ENCODE data around the gene FARSA. TPM values are rescaled to one million over a fixed set of nuclear protein-coding genes. Genes with fewer than 3 reads are reported as not detected.

The FARSA gene
- total and polyA plus RNA-seq, 2 of the 13 experiments (the other 11 are each of a cell fraction or from before 2014, with no cell fraction given): 25.9 to 72.0 TPM

DNA sequence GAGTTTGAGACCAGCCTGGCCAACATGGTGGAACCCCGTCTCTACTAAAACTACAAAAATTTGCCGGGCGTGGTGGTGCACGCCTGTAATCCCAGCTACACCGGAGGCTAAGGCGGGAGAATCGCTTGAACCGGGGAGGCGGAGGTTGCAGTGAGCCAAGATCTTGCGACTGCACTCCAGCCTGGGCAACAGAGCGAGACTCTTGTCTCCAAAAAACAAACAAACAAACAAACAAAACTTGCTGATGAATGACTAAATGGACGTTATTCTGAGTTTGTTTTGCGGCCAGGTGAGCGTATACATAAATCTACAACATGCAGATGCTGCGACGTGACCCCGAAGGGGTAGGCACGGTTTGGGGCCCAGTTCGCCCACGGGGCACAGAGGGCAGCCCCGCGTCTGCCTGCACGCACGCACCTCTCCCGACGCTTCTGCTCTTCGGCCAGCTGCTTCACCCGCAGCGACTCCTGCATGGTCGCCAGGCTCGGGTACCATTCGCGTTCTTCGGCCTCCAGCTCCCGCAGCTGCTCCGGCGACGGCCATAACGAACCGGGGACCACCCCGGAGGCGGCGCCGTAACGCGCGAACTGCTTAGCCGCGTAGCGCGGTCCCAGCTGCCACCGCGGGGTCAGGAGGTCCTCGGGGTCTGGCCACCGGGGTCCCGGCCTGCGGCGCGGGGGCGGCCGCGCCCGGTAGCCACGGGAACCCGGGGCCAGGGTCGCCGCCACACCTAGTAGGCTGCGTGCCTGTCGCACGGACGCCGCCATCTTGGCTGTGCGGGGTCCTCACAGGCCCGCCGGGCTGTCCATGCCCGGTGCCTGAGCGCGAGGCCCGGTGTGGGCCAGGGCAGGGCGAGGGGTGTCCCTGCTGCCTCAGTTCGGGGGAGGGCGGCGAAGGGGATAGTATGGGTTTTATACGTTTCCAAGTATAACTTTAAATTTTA is 23.2 kb upstream of the FARSA start, which contains the start of gene GADD45GIP1 (continued):
- TF ChIP-seq, protein P1, sequence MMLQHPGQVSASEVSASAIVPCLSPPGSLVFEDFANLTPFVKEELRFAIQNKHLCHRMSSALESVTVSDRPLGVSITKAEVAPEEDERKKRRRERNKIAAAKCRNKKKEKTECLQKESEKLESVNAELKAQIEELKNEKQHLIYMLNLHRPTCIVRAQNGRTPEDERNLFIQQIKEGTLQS (CRISPR knock-in tag; IDR thresholded peaks at IDR 0.05): peak; percentile 24; the same call in 1 of the 2 replicates
- TF ChIP-seq ZKSCAN8 (CRISPR knock-in tag; IDR thresholded peaks at IDR 0.05; ENCODE audit: borderline replicate concordance): 0 out of 2 replicates have a peak, but pooled peaks have one; percentile 19
- no peak for TF ChIP-seq ZNF468 (CRISPR knock-in tag; IDR thresholded peaks at IDR 0.05)
- TF ChIP-seq ZKSCAN1 (IDR thresholded peaks at IDR 0.05; ENCODE audit: low read length): peak; percentile 68; the same call in 1 of the 2 replicates
- TF ChIP-seq, protein P2, sequence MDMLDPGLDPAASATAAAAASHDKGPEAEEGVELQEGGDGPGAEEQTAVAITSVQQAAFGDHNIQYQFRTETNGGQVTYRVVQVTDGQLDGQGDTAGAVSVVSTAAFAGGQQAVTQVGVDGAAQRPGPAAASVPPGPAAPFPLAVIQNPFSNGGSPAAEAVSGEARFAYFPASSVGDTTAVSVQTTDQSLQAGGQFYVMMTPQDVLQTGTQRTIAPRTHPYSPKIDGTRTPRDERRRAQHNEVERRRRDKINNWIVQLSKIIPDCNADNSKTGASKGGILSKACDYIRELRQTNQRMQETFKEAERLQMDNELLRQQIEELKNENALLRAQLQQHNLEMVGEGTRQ (IDR thresholded peaks at IDR 0.05; ENCODE audit: low read depth, low read length): no peak
- TF ChIP-seq, protein P2 (CRISPR knock-in tag; IDR thresholded peaks at IDR 0.05; ENCODE audit: borderline replicate concordance): no peak
- TF ChIP-seq ZNF33B (CRISPR knock-in tag; IDR thresholded peaks at IDR 0.05): 0 out of 2 replicates have a peak, but pooled peaks have one; percentile 10
- peak in 1 of 2 experiments; percentile 67; a peak in 1 of 4 replicates for TF ChIP-seq KLF16 (CRISPR knock-in tag; IDR thresholded peaks at IDR 0.05)
- TF ChIP-seq, protein P3, sequence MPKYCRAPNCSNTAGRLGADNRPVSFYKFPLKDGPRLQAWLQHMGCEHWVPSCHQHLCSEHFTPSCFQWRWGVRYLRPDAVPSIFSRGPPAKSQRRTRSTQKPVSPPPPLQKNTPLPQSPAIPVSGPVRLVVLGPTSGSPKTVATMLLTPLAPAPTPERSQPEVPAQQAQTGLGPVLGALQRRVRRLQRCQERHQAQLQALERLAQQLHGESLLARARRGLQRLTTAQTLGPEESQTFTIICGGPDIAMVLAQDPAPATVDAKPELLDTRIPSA (CRISPR knock-in tag; IDR thresholded peaks at IDR 0.05; ENCODE audit: borderline replicate concordance): no peak
- TF ChIP-seq SNRNP70 (IDR thresholded peaks at IDR 0.05; ENCODE audit: low read depth, low read length): no peak
- peak; percentile 88 for TF ChIP-seq GATAD1 (CRISPR knock-in tag; IDR thresholded peaks at IDR 0.05)
- TF ChIP-seq MYC (CRISPR knock-in tag; IDR thresholded peaks at IDR 0.05; ENCODE audit: borderline replicate concordance): peak; percentile 81
- no peak for TF ChIP-seq ZNF572 (CRISPR knock-in tag; IDR thresholded peaks at IDR 0.05)
- TF ChIP-seq ZNF703 (CRISPR knock-in tag; IDR thresholded peaks at IDR 0.05; ENCODE audit: borderline replicate concordance): no peak
- no peak for TF ChIP-seq HNRNPL (IDR thresholded peaks at IDR 0.05; ENCODE audit: low read depth, low read length)
- TF ChIP-seq, protein P4, sequence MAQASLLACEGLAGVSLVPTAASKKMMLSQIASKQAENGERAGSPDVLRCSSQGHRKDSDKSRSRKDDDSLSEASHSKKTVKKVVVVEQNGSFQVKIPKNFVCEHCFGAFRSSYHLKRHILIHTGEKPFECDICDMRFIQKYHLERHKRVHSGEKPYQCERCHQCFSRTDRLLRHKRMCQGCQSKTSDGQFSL (CRISPR knock-in tag; IDR thresholded peaks at IDR 0.05): no peak
- peak; percentile 31; the same call in 1 of the 2 replicates for TF ChIP-seq MED1 (CRISPR knock-in tag; IDR thresholded peaks at IDR 0.05)
- TF ChIP-seq, protein P5, sequence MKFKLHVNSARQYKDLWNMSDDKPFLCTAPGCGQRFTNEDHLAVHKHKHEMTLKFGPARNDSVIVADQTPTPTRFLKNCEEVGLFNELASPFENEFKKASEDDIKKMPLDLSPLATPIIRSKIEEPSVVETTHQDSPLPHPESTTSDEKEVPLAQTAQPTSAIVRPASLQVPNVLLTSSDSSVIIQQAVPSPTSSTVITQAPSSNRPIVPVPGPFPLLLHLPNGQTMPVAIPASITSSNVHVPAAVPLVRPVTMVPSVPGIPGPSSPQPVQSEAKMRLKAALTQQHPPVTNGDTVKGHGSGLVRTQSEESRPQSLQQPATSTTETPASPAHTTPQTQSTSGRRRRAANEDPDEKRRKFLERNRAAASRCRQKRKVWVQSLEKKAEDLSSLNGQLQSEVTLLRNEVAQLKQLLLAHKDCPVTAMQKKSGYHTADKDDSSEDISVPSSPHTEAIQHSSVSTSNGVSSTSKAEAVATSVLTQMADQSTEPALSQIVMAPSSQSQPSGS (CRISPR knock-in tag; IDR thresholded peaks at IDR 0.05): peak; percentile 18; the same call in 1 of the 2 replicates
- TF ChIP-seq ZNF781 (CRISPR knock-in tag; IDR thresholded peaks at IDR 0.05; ENCODE audit: borderline replicate concordance, not compliant biosample characterization): no peak

All from HepG2 (cell line).